Measurements from ENCODE around the gene ROBO2.

ROBO2 gene

GRCh38 chr3:77039606-77040171, at the start of gene ROBO2:
ROBO2 (plus strand) TSS chr3:77040099; CDS start chr3:77040786, 687 bp downstream.
- no peak for DNase-seq

DNA sequence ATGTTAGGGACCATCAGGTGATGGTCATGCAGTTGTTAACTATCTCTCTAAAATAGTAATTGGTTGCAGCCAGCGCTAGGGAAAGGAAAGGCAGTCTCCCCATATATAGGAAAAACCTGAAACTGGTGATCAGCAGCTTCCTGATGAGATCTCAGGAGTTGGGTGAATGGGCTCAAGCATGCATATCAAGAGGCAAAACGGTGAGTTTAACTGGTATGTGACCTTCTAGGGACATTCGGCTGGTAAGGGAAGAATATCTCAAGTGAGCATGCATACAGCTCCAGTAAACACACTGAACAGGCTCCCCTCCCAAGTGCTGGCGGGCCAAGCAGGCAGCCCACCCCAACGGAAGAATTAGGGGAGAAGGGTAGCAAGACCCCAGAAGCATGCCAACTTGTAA, 49.3 kb upstream of the ROBO2 start:
- no peak for DNase-seq

DNA sequence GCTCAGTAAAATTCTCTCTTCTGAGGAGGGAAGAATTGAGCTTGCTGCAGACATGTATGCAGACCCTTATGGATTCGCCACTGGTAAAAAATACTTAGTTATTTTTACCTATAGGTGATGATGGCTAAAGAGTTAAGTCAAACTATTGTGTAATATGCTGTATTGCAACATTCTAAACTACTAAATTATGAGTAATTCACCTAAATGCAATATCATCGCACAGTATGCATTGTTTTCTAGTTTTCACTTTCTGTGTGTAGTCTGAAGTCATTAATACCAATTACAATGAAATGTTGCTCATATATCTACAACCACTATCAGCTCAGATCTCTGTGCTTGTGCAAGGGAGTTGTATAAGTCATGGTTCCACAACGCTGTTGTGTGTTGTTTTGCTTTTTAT, 48.7 kb upstream of the ROBO2 start:
- no peak for DNase-seq

DNA sequence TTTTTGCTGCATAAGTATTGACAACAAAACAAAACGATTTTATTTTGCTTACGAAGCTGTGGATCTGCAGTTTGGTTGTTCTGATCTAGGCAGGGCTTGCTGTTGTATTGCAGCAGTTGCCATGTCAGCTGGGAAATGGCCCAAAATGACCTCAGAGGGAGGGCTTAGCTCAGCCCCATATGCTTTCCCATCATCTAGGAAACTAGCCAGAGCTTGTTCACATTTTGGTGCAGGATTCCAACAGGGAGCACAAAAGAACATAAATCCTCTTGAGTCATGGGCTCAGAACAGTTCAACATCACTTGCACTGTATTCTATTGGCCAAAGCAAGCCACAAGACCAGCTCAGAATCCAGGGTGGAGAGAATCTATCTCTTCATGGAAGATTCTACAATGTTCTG, 42.2 kb upstream of the ROBO2 start:
- DNase-seq: no peak

- no peak for DNase-seq
These were observed 41.3 kb upstream of the ROBO2 start for GRCh38 chr3:76998555-76998954.

DNA sequence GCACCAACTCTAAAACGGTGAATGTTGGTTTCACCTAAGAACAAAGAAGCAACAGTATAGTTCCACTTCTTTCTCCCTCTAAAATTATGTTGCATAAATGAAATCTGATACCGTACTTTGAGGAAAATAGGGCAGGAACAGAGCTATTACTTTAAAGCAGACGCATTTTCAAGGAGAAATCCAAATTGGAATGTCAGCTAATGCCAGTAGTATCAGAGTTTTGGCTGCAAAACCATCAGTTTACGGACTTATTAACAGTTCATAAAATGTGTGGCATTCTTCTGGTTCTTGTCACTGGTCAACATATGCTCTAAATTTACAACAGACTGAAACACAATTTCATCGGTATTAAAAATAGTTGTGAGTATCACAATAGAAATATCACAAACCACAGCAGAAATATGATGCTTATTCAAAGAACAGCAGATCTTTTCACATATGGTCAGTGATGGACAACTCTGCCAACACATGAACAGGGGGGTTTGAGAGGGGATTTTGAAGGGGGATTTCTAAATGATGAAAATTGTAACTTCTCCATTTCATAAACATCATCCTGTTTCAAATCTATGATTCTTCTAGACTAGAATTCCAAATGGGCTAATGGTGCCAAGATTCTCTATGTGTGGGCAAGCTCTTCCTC, 38.7 kb upstream of the ROBO2 start:
- no peak for DNase-seq

- no peak for DNase-seq
These were observed 25.7 kb upstream of the ROBO2 start for GRCh38 chr3:77014226-77014625.

DNA sequence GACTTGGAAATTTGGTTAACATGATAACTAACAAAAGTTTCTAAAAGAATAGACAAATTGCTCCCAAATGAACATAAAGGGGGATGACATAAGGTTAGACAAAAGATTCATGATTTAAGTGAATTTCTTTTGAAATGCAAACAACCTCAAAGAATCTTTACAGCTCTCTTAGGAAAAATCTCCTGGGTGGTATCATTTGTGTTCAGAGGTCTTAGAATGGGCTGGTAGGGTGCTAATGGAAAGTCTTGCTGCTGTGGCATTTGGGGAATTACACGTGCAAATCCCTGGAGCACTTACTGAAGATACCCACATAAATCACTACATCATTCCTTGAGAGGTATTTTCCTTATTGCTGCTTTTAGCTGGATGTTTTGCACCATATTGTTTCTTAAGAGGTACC, 14.4 kb upstream of the ROBO2 start:
- DNase-seq: no peak

GRCh38 chr3:77026904-77027634, 12.8 kb upstream of the ROBO2 start:
- DNase-seq: no peak

- DNase-seq: no peak
These were observed 11.9 kb upstream of the ROBO2 start for GRCh38 chr3:77028005-77028404.

GRCh38 chr3:77038468-77038929, 1.4 kb upstream of the ROBO2 start:
- DNase-seq: no peak

DNA sequence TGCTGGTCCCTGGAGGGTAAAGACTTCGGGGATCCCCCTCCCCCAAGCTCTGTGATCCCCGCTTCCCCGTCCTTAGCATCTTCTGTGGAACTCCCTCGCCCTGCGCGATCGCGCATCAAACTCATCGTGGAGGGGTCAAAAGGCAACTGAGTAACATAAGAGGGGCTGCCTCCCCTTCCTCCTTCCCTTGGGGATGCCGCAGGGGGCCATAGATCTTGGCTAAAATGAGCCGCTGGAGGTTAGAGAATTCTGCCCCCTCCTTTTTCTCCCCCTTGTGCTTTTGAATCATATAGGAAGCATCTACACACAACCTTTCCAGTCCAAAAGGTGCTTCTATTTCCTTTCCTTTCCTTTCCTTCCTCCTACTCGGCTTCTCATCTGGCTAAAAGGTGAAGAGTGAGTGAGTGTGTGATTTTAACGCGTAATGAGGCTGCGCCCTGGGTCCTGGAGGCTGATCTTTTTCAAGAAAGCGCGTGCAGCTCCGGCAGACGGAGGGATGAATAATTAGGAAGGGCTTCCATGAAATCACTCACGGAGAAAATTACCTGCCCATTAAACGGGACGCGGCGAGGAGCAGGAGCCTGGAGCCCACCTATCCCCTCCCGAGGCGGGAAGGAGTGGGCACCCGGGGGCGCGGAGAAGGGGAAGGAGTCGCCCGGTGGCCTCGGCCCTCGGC, 831 bp upstream of the ROBO2 start:
- no peak for DNase-seq

GRCh38 chr3:77040216-77040615, 317 bp downstream of the ROBO2 start:
- DNase-seq: no peak

DNA sequence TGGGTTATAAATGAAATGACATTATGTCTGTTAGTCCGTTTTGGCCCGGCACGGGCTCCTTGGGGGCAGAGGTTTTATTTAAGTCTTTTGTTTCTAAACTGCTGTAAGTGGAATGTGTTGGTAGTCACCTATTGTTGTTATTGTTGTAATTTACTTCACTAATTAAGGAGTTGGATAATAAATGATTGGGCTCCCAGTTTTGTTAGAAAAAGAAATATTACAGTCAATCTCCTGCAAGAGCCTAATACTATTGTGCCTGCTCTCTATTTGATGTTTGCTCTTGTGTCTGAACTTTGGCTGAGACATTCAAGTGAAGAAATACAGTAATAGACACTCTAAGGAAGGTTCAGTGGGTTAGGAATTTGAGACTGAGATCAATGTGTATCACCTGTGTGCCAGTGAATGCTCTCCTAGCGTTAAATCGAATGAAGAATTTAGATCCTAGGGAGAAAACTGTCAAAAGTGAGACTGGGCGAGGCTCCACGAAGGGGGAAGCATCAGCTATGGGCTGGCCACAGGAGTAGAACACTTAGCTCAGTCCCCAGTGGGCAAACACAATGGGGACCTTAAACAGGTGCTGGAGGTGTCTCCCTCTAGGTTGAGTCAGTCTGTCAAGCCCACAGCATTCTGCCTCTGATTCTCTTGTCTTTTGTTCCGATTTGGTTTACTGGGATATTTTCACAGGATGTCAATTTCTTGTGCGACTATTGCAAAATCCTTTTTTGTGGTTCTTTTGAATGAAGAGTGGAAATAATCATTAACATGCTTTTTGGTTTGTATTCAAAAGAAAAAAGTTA, 1.2 kb downstream of the ROBO2 start:
- no peak for DNase-seq

GRCh38 chr3:77041811-77042210, 1.9 kb downstream of the ROBO2 start:
- no peak for DNase-seq

DNA sequence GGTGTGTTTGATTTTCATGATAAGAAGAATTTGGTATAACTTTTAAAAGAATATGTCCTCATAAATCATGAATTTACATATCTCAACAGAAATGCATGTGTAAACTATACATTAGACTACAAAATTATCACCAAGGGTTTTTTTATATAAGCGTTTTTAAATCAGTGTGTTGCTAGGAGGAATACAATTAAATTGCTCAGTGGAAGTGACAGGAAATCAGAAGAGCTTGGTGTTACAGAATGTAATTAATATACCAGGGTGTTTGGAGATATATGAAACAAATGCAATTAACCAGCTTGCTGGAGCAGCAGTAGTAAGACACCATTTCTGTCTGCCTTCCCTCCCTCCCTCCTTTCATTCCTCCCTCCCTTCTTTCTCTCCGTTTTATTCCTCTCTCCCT, 2.4 kb downstream of the ROBO2 start:
- no peak for DNase-seq

DNA sequence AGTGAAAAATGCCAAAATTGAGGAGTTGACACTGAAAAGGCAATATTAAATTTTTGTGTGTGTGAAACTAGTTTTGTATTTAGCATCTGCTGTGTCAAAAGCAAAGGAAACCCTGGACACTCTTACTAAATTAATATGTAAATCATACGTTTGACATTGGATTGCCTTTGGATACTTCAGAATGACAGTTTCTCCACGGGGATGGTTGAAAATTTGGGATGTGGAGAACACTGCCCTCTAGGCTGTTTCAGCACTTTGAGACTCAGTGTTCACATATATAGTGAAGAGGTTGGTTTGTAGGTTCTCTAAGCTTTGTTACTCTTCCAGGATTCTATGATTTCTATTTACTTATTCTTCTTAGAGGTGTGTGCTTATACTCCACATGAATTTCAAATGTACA, 3.0 kb downstream of the ROBO2 start:
- DNase-seq: no peak

- no peak for DNase-seq
These were observed 5.8 kb downstream of the ROBO2 start for GRCh38 chr3:77045686-77046085.

GRCh38 chr3:77048186-77048585, 8.3 kb downstream of the ROBO2 start:
- DNase-seq: no peak

GRCh38 chr3:77051591-77051990, 11.7 kb downstream of the ROBO2 start:
- no peak for DNase-seq

DNA sequence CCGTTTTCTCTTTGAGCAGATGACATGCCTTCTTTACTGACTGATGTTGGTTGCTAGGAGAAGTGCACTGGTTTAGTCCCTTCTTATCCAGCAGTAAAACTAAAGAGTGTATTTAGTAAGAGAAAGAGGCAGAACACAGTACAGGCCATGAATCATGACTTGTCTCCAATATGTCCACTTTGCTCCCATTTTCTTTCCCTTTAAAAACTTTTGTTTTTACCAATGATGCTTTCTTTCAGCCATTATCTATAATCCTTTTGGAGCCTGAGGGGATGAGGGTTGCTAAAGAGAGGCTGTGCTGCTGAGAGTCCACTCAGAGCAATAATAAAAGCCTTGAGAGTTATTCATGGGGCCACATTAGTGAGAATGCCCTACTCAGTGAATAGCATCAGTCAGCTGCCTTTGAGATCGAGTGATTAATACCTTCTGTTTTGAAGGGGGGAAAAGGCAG, 12.2 kb downstream of the ROBO2 start:
- DNase-seq: no peak

- no peak for DNase-seq
These were observed 13.1 kb downstream of the ROBO2 start for GRCh38 chr3:77052733-77053670.

Data from activated naive CD4-positive, alpha-beta T cell (primary cell).